OCI-LY7 (cell line): ENCODE data around the gene VMAC. TPM values are rescaled to one million over a fixed set of nuclear protein-coding genes. Genes with fewer than 3 reads are reported as not detected.

Source experiments
- BruUV-seq: library from RNA; stranded (reverse); fragments of 400-500 nt; replicated peaks from 2 replicates; lab custom pipeline; 2021; lab: Mats Ljungman, UMichigan
- CTCF ChIA-PET: fragments of 300-600 bp; sonication (Branson Sonifier 250); formaldehyde crosslinking; loops from one replicate; lab custom pipeline; 2022; ENCODE audit warnings: antibody characterized with exemption; ENCODE audit not compliant: unreplicated experiment; lab: Charles Lee
- POLR2A ChIA-PET: fragments of 300-600 bp; sonication (Branson Sonifier 250); formaldehyde crosslinking; loops from one replicate; lab custom pipeline; 2022; ENCODE audit warnings: antibody characterized with exemption; lab: Charles Lee
- DNase-seq: peaks from one replicate; pipeline ENCODE4 v3.0.0-alpha.2; 2015; ENCODE audit warnings: low spot score
- H2AFZ ChIP-seq: fragments of 200-600 bp; sonication (generic), shearing (Covaris generic); 2 replicates; pipeline ENCODE4 v1.6.1; 2014; ENCODE audit warnings: mild to moderate bottlenecking, antibody characterized with exemption, low read length, moderate library complexity
- H3K27ac ChIP-seq: fragments of 200-600 bp; sonication (generic); 2 replicates; pipeline ENCODE4 v1.5.1; 2014; ENCODE audit warnings: mixed run types, low read depth, mild to moderate bottlenecking, moderate library complexity, low read length, inconsistent platforms; ENCODE audit not compliant: poor library complexity, severe bottlenecking
- H3K36me3 ChIP-seq: fragments of 200-600 bp; sonication (generic); 2 replicates; pipeline ENCODE4 v1.6.1; 2014; ENCODE audit warnings: mild to moderate bottlenecking, antibody characterized with exemption, low read length, moderate library complexity, mixed read lengths; ENCODE audit not compliant: insufficient read depth
- H3K4me1 ChIP-seq: fragments of 200-600 bp; sonication (generic); 2 replicates; pipeline ENCODE4 v1.5.1; 2014; ENCODE audit warnings: mild to moderate bottlenecking, low read length; ENCODE audit not compliant: insufficient read depth, poor library complexity, severe bottlenecking
- H3K4me2 ChIP-seq: fragments of 200-600 bp; sonication (generic); 2 replicates; pipeline ENCODE4 v1.6.1; 2014; ENCODE audit warnings: mild to moderate bottlenecking, low read length
- H3K4me3 ChIP-seq: fragments of 200-600 bp; sonication (generic); 2 replicates; pipeline ENCODE4 v1.5.1; 2014; ENCODE audit warnings: mild to moderate bottlenecking, low read depth, low read length; ENCODE audit not compliant: poor library complexity, severe bottlenecking
- H3K79me2 ChIP-seq: fragments of 200-600 bp; sonication (generic); 2 replicates; pipeline ENCODE4 v1.6.1; 2016; ENCODE audit warnings: low read depth, mild to moderate bottlenecking, low read length, moderate library complexity, mixed read lengths; ENCODE audit not compliant: insufficient read depth
- H3K9me2 ChIP-seq: fragments of 200-600 bp; sonication (generic); 2 replicates; pipeline ENCODE4 v1.6.1; 2016; ENCODE audit warnings: mild to moderate bottlenecking, low read length, mixed read lengths; ENCODE audit not compliant: insufficient read depth
- H3K9me3 ChIP-seq: fragments of 200-600 bp; sonication (generic); 2 replicates; pipeline ENCODE4 v1.6.1; 2014; ENCODE audit warnings: mild to moderate bottlenecking, mixed run types, low read length, mixed read lengths
- H4K20me1 ChIP-seq: fragments of 200-600 bp; sonication (generic); 2 replicates; pipeline ENCODE4 v1.6.1; 2014; ENCODE audit warnings: mild to moderate bottlenecking, antibody characterized with exemption, low read length, moderate library complexity, mixed read lengths; ENCODE audit not compliant: insufficient read depth
- CTCF ChIP-seq: fragments of 200-600 bp; sonication (generic); conservative IDR thresholded peaks from 2 replicates; pipeline ENCODE4 v1.5.1; 2014; ENCODE audit warnings: mild to moderate bottlenecking, antibody characterized with exemption, low read length, moderate library complexity, mixed read lengths
- EZH2phosphoT487 ChIP-seq: fragments of 200-600 bp; sonication (generic); IDR thresholded peaks from 2 replicates; pipeline ENCODE4 v1.6.1; 2018; ENCODE audit warnings: low read depth, borderline replicate concordance, mild to moderate bottlenecking, mixed run types, antibody characterized with exemption, low read length, moderate library complexity, mixed read lengths
- intact Hi-C: fragments of 100-400 bp; cut with micrococcal nuclease; formaldehyde crosslinking; loops from one replicate; pipeline ENCODE4 v1.10.0; 2022; ENCODE audit not compliant: unreplicated experiment
- total RNA-seq, 2 experiments: library from RNA; depleted of rRNA in 1 of 2; stranded (reverse); fragments of >200 nt in 1 of 2; shearing (Covaris generic) in 1 of 2; gene quantifications; 2 replicates each; pipeline ENCODE4 v1.2.3, GENCODE V29; 2014 to 2022

VMAC gene
- total RNA-seq, 2 experiments from 2014 or later, result 6.0 to 6.8 TPM

DNA sequence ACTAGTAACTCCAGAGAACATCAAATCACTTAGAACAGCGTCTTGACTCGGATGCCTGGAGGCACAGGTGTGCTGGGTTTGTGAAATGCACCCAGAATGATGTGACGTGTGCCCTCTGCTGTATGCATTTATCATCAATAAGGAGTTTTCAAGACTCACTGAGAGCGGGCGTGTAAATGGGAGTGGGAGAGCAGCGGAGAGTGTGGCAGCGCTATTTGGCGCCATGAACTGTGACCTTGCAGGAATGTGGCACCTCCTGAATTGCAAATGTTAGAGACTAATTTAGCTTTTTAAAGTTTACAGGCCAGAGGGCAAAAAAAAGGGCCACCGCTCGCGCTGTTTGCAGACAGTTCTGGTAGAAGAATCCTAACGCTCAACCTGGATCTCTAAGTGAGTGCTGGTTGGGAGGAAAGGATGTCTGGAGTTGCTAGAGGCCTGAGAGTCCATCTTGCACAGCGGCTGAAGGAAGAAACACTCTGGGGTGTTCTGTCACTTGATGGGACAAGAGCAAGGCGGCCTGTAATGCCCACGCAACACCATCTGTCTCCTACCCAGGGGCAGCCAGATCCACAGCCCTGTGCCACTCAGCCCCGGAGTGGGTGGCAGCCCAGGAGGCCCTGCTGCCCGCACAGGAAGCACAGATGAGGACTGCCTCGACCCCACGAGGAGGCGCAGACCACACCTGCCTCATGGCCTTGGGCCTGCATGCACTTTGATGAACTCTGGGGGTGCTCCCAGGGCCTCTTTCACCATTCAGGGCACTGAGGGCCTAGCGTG lies 53.6 kb downstream of the VMAC start:
- no TSS peak for BruUV-seq
- peaks cover 96% of the 10 kb centered on the region for H3K79me2 ChIP-seq
- no peak overlapping the region for H3K4me2 ChIP-seq
- ChIA-PET POLR2A (interaction anchor here (1.0 kb wide), 1 partner anchor 10 kb away, joined by 3 read pairs; no protein-coding TSS in a partner anchor), CTCF (interaction anchor here (0.7 kb wide), 1 partner anchor 11 kb away, joined by 3 read pairs; no protein-coding TSS in a partner anchor)
- no peak overlapping the region for H2AFZ ChIP-seq
- H3K9me3 ChIP-seq, result no peaks in the 10 kb centered on the region
- no peaks in the 10 kb centered on the region; the same call in 1 of the 2 replicates for H4K20me1 ChIP-seq
- TF ChIP-seq EZH2phosphoT487 (no peak), CTCF (no peak)
- intact Hi-C loops, result no loop called here
- DNase-seq, result no peak
- peaks cover 27% of the 10 kb centered on the region; the same call in 1 of the 2 replicates for H3K36me3 ChIP-seq
- H3K9me2 ChIP-seq, result no peaks in the 10 kb centered on the region
- no peak overlapping the region for H3K27ac ChIP-seq
- H3K4me3 ChIP-seq, result no peak overlapping the region
- H3K4me1 ChIP-seq, result peaks cover 49% of the 10 kb centered on the region

- CTCF ChIA-PET, result no interaction called here
- no TSS peak for BruUV-seq
- H3K27ac ChIP-seq, result no peak overlapping the region
- DNase-seq, result no peak
- POLR2A ChIA-PET, result no interaction called here
- no peaks in the 10 kb centered on the region; the same call in 1 of the 2 replicates for H4K20me1 ChIP-seq
- H3K9me3 ChIP-seq, result no peaks in the 10 kb centered on the region
- peaks cover 44% of the 10 kb centered on the region for H3K4me1 ChIP-seq
- H3K4me2 ChIP-seq, result no peak overlapping the region
- H3K4me3 ChIP-seq, result no peak overlapping the region
- no peak overlapping the region for H2AFZ ChIP-seq
- intact Hi-C loops, result no loop called here
- no peak for TF ChIP-seq CTCF
- no peak for TF ChIP-seq EZH2phosphoT487
- H3K79me2 ChIP-seq, result peaks cover 96% of the 10 kb centered on the region
- H3K36me3 ChIP-seq, result peaks cover 28% of the 10 kb centered on the region; the same call in 1 of the 2 replicates
- no peaks in the 10 kb centered on the region for H3K9me2 ChIP-seq
Observed at GRCh38 chr19:5958851-5959122, 54.1 kb downstream of the VMAC start.
